ENCODE results near the gene PIH1D1.

- TF ChIP-seq CTCF (IDR thresholded peaks at IDR 0.05) (no peak), EZH2phosphoT487 (IDR thresholded peaks at IDR 0.05) (no peak)
Observed at GRCh38 chr19:49450405-49450804, 1.2 kb downstream of the PIH1D1 start.
